HG03103 (cell line): ENCODE measurements around the gene BRK1.
"Not testable (repeated sequence)": the region's sequence is repeated elsewhere in the genome, so short reads cannot be mapped to it uniquely, and the experiment has no call there.

ENCODE experiments used
- ATAC-seq: cut with Tn5 transposase; IDR thresholded peaks from one replicate; pipeline ENCODE4 v1.9.1; 2021; ENCODE audit warnings: low read depth; ENCODE audit not compliant: unreplicated experiment

BRK1 gene

DNA sequence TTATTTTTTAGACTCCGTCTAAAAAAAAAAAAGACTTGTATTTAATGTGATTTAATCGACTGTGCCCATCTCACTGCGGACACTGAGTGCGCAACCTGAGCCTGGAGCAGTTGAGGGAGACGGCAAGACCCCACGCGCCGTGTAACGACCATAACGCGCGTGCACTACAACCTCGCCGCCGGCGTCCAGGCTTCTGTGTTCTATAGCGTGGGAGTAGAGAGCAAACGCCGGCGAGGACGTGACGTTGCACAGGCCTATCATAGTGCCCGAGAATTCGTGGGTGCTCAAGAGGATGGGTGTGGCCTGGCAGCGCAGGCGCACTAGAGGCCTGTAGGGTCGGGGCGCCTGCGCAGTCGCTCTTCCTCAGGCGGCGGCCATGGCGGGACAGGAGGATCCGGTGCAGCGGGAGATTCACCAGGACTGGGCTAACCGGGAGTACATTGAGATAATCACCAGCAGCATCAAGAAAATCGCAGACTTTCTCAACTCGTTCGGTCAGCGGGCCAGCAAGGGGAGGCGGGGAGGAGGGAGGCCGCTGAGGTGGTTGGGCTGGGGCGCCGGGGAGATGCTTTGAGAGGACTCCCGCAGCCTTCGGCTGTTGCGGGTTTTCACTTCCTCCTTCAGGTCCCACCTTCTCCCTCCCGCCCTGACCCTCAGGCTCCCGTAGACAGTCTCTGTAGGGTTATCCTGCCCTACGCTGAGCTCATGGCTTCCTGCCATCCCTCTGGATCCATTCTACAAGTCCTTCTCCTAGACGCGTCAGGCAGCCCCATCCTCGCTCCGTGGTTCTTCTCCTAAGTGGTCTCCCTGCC lies at the start of gene BRK1:
Gene BRK1, plus strand, starts transcription at position 350 of the 812 bp plus-strand sequence. Its CDS starts 27 bp downstream, at position 377.
- peak; percentile 89 for ATAC-seq

DNA sequence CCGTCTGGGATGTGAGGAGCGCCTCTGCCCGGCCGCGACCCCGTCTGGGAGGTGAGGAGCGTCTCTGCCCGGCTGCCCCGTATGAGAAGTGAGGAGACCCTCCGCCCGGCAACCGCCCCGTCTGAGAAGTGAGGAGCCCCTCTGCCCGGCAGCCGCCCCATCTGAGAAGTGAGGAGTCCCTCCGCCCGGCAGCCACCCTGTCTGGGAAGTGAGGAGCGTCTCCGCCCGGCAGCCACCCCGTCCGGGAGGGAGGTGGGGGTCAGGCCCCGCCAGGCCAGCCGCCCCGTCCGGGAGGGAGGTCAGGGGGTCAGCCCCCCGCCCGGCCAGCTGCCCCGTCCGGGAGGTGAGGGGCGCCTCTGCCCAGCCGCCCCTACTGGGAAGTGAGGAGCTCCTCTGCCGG lies 45.4 kb upstream of the BRK1 start:
- ATAC-seq = not testable (repeated sequence)

DNA sequence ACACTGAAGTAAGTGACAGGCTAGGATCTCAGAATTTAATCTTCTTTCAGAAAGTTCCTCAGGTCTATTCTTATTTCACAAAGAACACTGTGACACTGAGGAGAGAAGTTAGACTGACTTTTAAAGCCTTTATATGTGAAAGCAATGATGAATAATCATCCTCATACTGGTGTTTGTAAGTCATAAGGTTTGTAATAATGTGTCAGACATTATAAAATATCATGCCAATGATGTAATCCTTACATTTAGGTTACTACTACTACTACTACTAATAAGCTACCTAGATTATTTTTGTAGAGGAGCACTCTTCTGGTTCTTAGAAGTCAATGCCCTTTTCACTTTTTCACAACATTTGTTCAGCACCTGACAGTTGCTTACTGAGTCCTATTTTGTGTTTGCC lies 40.8 kb upstream of the BRK1 start:
- no peak for ATAC-seq

DNA sequence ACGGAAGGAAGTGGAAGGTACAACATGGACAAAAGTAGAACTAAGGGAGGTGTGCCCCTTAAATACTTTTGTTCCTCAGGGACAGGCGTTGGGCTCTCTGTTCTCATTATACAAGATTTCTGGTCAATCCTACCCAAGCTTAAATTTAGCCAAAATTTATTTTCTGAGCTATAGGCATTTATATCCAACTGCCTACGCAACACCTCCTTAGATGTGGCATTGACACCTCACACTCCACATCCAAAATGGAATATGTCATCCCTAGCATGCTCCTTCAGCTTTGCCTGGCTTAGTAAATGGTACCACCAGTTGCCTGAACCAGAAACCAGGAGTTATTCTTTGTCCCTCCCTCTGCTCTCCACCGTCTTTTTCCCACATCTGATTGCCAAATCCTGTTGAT lies 33.6 kb upstream of the BRK1 start:
- ATAC-seq = no peak

DNA sequence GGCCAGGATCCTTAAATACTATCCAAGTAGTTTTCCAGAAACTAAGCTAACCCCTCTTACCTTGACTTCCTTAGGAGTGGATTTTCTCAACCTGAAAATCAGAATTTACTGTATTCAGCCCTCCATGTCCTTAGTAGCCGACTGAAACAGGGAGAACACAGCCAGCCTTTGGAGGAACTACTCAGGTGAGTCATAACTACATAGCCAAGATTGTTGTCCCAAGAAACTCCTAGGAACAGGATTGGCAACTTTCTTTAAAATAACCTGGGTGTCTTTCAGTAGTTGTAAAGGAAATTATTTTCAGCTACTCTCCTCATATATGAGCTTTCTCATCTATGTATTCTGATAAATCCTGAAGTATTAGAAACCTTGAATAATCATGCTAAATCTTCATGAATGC lies 29.7 kb upstream of the BRK1 start:
- ATAC-seq = no peak

DNA sequence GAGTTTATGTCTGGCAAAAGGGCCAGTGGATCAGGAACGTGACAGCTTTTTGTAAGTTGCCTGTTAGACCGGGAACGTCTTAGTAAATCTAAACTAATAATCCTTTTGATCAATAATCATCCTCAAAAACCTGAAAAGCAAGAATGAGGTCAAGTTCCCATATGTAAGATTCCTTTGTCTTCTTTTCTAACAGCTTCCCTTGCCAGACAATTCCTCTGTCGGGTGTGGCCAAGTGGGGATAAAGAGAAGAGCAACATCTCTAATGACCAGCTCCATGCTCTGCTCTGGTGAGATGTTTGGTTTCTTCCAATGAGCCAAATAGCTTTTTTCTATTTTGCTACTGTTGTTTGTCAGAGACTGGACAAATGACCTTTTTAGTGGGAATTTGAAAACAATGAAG lies 27.2 kb upstream of the BRK1 start:
- no peak for ATAC-seq

DNA sequence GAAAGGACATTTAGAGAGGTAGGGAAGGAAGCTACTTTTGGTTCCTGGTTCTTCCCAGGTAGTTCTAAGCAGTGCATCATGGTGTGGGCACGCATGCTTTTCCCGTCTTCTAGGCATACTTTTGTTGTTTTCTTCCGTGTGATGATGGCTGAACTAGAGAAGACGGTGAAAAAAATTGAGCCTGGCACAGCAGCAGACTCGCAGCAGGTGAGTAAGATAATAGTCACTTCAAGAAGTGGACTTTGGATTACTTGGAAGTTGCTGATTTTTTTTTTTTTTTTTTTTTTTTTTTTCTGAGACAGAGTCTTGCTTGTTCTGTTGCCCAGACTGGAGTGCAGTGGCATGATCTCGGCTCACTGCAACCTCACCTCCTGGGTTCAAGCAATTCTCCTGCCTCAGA lies 25.3 kb upstream of the BRK1 start:
- no peak for ATAC-seq

DNA sequence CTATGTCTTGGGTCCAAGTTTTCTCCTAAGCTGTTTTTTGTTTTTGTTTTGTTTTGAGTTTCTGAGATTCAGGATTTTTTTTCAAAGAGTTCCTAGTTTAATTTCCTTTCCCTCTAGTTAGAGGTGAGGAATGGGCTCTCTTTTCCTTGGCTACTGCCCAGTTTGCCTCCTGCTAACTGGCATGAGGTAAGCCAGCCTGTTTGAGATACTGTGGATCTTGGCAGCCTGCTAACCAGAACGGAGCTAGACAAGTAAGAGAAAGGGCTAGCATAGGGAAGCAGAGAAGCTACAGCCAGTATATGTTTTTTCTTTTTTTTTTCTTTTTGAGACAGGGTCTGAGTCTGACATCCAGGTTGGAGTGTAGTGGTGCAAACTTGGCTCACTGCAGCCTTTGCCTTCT lies 24.7 kb upstream of the BRK1 start:
- not testable (repeated sequence) for ATAC-seq

DNA sequence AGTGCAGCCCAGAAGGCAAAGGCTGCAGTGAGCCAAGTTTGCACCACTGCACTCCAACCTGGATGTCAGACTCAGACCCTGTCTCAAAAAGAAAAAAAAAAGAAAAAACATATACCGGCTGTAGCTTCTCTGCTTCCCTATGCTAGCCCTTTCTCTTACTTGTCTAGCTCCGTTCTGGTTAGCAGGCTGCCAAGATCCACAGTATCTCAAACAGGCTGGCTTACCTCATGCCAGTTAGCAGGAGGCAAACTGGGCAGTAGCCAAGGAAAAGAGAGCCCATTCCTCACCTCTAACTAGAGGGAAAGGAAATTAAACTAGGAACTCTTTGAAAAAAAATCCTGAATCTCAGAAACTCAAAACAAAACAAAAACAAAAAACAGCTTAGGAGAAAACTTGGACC lies 24.1 kb upstream of the BRK1 start:
- not testable (repeated sequence) for ATAC-seq

DNA sequence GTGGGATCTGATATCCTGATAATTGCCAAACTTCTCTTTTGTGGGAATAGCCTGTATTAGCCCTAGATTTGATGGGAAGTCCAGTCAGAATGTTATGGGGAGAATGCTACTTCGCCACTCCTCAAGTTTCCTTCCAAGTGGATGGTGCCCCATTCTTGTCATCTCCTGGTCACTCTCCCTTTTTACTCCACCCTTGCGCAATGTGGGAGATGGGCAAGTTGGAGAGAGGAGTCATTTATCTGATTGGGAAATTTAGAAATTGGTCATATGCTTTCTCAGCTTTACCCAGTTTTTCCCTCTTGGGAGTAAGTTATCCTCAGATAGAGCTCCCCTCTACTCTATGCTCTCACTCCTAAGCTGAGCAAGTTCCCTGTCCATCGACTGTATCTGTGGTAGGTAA lies 21.8 kb upstream of the BRK1 start:
- ATAC-seq = no peak

DNA sequence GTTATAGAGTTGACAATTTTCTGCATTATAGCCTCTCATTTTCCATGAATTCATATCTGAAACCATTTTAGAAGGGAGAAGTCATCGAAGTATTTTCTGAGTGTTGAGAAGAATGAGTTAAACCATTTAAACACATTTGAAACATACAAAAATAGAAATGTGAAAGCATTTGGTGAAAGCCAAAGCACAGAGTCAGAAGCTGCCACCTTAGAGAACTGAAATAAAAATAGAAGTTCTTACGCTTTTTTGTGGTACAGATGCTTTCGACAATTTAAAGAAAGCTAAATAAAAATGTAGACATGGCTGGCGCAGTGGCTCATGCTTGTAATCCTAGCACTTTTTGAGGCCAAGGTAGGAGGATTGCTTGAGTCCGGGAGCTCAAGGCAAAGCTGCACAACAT lies 16.4 kb upstream of the BRK1 start:
- ATAC-seq = no peak

DNA sequence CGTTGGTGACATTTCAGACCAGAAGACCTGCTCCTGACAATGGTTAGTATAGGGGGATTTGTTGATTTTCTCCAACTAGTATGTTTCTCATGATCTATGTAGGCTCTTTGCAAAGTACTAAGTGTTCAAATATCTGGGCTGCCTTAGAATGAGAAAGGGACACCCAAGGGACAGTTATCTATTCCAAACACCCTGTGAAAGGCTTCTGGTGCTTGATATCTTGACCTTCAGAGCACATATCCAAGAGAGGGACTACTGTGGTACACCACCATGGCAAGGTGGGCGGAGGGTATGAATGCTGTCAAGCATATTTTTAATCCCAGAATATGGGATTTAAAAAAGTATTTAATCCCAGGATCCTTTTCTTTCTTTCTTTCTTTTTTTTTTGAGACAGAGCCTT lies 8.6 kb upstream of the BRK1 start:
- no peak for ATAC-seq

DNA sequence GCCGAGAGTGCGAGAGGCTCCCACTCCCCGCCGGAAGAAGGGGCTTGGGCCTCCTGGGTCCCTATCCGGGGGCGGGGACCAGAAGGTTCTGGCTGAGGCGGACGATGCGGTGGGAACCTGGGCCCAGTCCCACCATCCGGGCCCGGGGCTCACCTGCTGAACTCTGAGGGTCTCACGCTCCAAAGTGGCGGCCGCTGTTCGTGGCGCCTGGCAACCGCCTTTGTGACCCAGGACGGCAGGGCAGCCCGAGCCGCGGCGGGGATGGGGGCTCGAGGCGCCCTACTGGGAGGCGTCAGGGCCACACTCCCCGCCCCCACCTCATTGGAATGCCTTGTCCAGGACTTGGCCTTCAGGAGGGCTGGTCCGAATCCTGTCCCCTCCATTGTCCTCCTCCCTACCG lies 7.4 kb upstream of the BRK1 start, which contains the start of gene FANCD2OS:
Gene FANCD2OS, minus strand, starts transcription at position 165 of the 400 bp plus-strand sequence. CDS start 3,481 bp downstream, outside the sequence.
- no peak for ATAC-seq

DNA sequence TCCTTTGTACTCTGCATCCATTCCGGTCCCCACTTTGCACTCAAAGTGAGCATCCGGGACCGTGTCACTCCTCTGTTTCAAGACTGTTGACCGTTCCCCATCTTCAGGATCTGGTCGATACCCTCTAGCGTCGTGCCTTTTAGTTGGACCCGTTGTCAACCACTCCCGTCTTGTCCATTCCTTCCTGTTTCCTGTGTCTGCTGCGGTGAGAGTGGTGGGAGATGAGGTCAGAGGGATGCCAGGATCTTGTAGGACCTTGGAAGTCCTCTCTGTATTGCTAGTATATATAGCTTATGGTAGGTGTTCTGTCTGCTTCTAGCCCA lies 624 bp downstream of the BRK1 start:
- ATAC-seq = no peak

DNA sequence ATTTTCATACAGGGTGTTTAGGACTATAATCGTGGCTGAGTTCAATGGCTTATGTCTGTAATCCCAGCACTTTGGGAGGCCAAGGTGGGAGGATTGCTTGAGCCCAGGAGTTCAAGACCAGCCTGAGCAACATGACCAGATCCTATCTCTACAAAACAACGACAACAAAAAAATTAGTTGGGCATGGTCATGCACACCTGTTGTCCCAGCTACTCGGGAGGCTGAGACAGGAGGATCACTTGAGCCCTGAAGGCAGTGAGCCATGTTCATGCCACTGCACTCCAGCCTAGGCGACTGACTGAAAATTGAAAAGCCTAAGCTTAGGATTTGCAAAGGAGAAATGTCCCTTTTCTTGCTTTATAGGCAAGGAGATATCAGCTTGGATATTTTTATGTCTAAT lies 1.5 kb downstream of the BRK1 start:
- ATAC-seq = no peak

DNA sequence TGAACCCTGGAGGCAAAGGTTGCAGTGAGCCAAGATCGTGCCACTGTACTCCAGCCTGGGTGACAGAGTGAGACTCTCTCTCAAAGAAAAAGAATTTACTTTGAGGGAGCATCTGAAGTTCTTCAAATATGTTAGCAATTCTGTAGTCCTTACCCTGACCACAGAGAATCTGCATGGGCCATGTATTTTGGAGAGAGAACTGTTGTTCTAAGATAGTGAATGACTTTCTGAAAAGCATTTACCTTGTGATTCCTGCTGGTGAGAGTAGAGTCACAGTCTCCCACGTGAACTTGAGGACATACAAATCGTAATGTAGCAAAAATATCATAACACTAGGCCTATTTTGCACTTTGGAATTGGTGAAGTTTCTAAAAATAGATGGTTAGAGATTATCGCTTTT lies 3.9 kb downstream of the BRK1 start:
- ATAC-seq = no peak

DNA sequence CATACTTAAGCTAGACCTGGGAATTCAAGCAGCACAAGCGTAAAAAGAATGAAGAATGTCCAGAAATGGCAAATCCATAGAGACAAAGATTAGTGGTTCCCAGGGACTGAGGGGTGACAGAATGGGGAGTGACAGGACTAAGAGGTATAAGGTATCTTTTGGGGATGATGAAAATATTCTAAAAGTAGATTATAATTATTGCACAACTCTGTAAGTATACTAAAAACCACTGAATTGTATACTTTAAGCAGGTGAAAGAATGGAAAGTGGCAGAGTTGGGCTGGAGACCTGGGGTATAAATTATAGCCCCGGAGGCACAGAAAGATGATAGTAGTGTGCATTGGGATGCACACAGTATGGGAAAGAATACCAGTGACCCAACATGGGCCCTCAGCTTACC lies 5.6 kb downstream of the BRK1 start:
- no peak for ATAC-seq

DNA sequence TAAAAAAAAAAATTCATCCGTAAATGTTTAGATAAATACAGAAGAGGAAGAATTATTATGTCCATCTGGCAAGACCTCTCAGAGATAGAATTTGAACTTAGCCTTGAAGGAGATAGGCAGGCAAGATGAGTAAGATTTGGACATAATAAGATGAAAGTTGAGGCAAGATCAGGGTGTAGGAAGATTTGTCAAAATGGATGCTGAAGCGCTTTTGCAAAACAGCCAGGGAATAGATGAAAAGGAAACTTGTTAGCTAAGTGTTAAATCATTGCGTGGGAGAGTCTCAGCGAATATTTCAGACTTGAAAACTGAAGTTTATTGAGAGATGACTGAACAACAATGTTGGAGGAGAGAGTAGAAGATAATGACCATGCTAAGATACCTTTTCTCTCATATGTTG lies 7.2 kb downstream of the BRK1 start:
- no peak for ATAC-seq

DNA sequence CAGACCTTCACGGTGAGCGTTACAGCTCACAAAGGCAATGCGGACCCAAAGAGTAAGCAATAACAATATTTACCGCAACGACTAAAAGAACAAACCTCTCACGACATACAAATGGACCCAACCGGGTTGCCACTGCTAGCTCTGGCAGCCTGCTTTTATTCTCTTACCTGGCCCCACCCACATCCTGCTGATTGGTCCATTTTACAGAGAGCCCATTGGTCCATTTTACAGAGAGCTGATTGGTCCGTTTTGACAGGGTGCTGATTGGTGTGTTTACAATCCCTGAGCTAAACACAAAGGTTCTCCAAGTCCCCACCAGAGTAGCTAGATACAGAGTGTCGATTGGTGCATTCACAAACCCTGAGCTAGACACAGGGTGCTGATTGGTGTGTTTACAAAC lies 20.4 kb downstream of the BRK1 start:
- not testable (repeated sequence) for ATAC-seq

DNA sequence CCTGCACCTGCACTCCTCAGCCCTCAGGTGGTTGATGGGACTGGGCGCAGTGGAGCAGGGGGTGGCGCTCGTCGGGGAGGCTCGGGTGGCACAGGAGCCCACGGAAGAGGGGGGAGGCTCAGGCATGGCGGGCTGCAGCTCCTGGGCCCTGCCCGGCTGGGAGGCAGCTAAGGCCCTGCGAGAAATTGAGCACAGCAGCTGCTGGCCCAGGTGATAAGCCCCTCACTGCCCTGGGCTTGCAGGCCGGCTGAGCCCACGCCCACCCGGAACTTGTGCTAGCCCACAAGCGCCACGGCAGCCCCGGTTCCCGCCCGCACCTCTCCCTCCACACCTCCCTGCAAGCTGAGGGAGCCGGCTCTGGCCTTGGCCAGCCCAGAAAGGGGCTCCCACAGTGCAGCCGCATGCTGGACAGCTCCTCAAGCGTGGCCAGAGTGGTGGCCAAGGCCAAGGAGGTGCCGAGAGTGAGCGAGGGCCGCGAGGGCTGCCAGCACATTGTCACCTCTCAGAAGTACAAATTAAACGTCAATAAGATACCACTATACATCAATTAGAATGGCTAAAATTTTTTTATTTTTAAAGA lies 21.0 kb downstream of the BRK1 start:
- no peak for ATAC-seq

DNA sequence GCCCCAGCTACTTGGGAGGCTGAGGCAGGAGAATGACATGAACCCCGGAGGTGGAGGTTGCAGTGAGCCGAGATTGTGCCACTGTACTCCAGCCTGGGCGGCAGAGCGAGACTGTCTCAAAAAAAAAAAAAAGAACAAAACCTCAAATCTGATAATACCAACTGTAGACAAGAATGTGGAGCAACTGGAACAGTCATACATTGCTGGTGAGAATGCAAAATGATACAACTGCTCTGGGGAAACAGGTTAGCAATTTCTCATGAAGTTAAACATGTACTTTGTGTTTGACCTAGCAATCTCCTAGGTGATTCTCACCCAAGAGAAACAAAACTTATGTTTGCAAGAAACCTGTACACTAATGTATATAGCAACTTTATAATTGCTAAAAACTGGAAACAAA lies 21.7 kb downstream of the BRK1 start:
- ATAC-seq = no peak

DNA sequence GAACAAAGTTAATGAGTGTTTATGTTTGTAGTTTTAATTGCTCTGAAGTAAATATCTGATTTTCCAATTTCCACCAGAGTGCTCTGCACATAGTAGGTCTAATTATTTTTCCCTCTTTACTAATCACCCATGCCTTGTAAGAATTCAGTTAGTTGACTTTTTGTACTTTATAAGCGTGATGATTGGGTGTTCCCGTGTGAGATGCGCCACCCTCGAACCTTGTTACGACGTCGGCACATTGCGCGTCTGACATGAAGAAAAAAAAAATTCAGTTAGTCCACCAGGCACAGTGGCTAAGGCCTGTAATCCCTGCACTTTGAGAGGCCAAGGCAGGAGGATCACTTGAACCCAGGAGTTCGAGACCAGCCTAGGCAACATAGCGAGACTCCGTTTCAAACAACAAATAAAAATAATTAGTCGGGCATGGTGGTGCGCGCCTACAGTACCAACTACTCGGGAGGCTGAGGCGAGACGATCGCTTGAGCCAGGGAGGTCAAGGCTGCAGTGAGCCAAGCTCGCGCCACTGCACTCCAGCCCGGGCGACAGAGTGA lies 25.6 kb downstream of the BRK1 start:
- no peak for ATAC-seq
